ENCODE results near the gene PUS10. TPM values are rescaled to one million over a fixed set of nuclear protein-coding genes. Genes with fewer than 3 reads are reported as not detected.

Gene PUS10
- total RNA-seq, 2 experiments from 2014 or later, result 2.0 to 2.6 TPM

- DNase-seq (no peak), ATAC-seq (ENCODE audit: poor library complexity) (no peak)
- Histone ChIP-seq H3K27ac (ENCODE audit: low read depth in 1 of 2, low read length in 2 of 2) (no peak overlapping the region), H3K4me3 (ENCODE audit: low read length) (no peak overlapping the region), H3K9me3 (ENCODE audit: control insufficient read depth in 1 of 2, insufficient read depth in 1 of 2, low read length in 2 of 2) (no peaks in the 10 kb centered on the region), H3K4me1 (ENCODE audit: insufficient read depth, low read length) (no peaks in the 10 kb centered on the region), H3K27me3 (ENCODE audit: control insufficient read depth in 1 of 2, insufficient read depth in 2 of 2, low read length in 2 of 2) (no peaks in the 10 kb centered on the region), H3K36me3 (ENCODE audit: insufficient read depth, low read length) (peaks cover 4% of the 10 kb centered on the region)
- intact Hi-C loops (cut with DNase I, micrococcal nuclease), result no loop called here
- TF ChIP-seq CTCF (IDR thresholded peaks at IDR 0.05), result no peak
- Mint-ChIP-seq H3K4me1 (ENCODE audit: low read depth) (peaks cover 10% of the 10 kb centered on the region), H3K4me3 (no peak overlapping the region), H3K36me3 (ENCODE audit: low read depth) (peaks cover 12% of the 10 kb centered on the region), H3K9me3 (no peaks in the 10 kb centered on the region), H3K27ac (no peak overlapping the region), H3K27me3 (no peaks in the 10 kb centered on the region)
- CTCF ChIA-PET, result no interaction called here
- POLR2A ChIA-PET, result no interaction called here
These were observed 59.3 kb downstream of the PUS10 start for GRCh38 chr2:60958800-60959199.

- Histone ChIP-seq H3K36me3 (ENCODE audit: insufficient read depth, low read length) (peaks cover 8% of the 10 kb centered on the region), H3K9me3 (ENCODE audit: control insufficient read depth in 1 of 2, insufficient read depth in 1 of 2, low read length in 2 of 2) (no peaks in the 10 kb centered on the region), H3K27ac (ENCODE audit: low read depth in 1 of 2, low read length in 2 of 2) (no peak overlapping the region), H3K4me1 (ENCODE audit: insufficient read depth, low read length) (no peaks in the 10 kb centered on the region), H3K27me3 (ENCODE audit: control insufficient read depth in 1 of 2, insufficient read depth in 2 of 2, low read length in 2 of 2) (no peaks in the 10 kb centered on the region), H3K4me3 (ENCODE audit: low read length) (no peak overlapping the region)
- CTCF ChIA-PET, result no interaction called here
- Mint-ChIP-seq H3K36me3 (ENCODE audit: low read depth) (peaks cover 16% of the 10 kb centered on the region), H3K4me3 (no peak overlapping the region), H3K27ac (no peak overlapping the region), H3K4me1 (ENCODE audit: low read depth) (peaks cover 5% of the 10 kb centered on the region), H3K9me3 (no peaks in the 10 kb centered on the region), H3K27me3 (no peaks in the 10 kb centered on the region)
- intact Hi-C loops (cut with DNase I, micrococcal nuclease), result no loop called here
- TF ChIP-seq CTCF (IDR thresholded peaks at IDR 0.05), result no peak
- POLR2A ChIA-PET, result no interaction called here
- DNase-seq, result no peak
- no peak for ATAC-seq (ENCODE audit: poor library complexity)
These were observed 59.7 kb downstream of the PUS10 start for GRCh38 chr2:60958361-60958760.

- POLR2A ChIA-PET, result no interaction called here
- no peaks in the 10 kb centered on the region for H3K27me3 ChIP-seq (ENCODE audit: control insufficient read depth in 1 of 2, insufficient read depth in 2 of 2, low read length in 2 of 2)
- Mint-ChIP-seq H3K27ac (no peak overlapping the region), H3K9me3 (no peaks in the 10 kb centered on the region), H3K27me3 (no peaks in the 10 kb centered on the region), H3K36me3 (ENCODE audit: low read depth) (peaks cover 21% of the 10 kb centered on the region), H3K4me3 (no peak overlapping the region), H3K4me1 (ENCODE audit: low read depth) (no peaks in the 10 kb centered on the region)
- no peak for TF ChIP-seq CTCF (IDR thresholded peaks at IDR 0.05)
- no peaks in the 10 kb centered on the region for H3K4me1 ChIP-seq (ENCODE audit: insufficient read depth, low read length)
- H3K36me3 ChIP-seq (ENCODE audit: insufficient read depth, low read length), result peaks cover 8% of the 10 kb centered on the region
- no peak overlapping the region for H3K27ac ChIP-seq (ENCODE audit: low read depth in 1 of 2, low read length in 2 of 2)
- CTCF ChIA-PET, result no interaction called here
- no peak overlapping the region for H3K4me3 ChIP-seq (ENCODE audit: low read length)
- ATAC-seq (ENCODE audit: poor library complexity) (no peak), DNase-seq (no peak)
- intact Hi-C loops (cut with DNase I, micrococcal nuclease), result no loop called here
- H3K9me3 ChIP-seq (ENCODE audit: control insufficient read depth in 1 of 2, insufficient read depth in 1 of 2, low read length in 2 of 2), result no peaks in the 10 kb centered on the region
These were observed 60.4 kb downstream of the PUS10 start for GRCh38 chr2:60957643-60958042.
